ENCODE measurements around the gene DVL1.
"Not testable (repeated sequence)": the region's sequence is repeated elsewhere in the genome, so short reads cannot be mapped to it uniquely, and the experiment has no call there.

Gene DVL1

GRCh38 chr1:1373051-1373814 lies 24.0 kb upstream of the DVL1 start:
- no peak for DNase-seq (ENCODE audit: low read depth)

- DNase-seq (ENCODE audit: low read depth): peak; percentile 63
These were observed 22.8 kb upstream of the DVL1 start for GRCh38 chr1:1371746-1372711.

DNA sequence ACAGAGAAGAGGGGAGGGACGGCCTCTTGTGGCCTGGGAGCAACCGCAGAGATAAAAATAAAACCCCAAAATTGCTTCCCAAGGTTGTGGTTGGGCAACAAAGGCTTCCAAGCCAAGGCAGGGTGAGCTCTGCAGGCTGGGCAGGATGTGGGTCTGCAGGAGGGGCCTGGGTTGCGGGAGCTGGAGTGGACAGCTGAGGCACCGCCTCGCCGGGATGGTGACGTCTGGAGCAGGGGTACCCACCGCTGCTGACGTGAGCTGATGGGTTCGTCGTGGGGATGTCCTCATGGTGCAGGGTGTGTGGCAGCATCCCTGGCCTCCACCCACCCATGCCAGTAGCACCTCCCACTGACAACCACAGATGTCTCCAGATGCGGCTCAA lies 22.1 kb upstream of the DVL1 start:
- DNase-seq (ENCODE audit: low read depth): no peak

GRCh38 chr1:1370771-1371300 lies 21.6 kb upstream of the DVL1 start:
- DNase-seq (ENCODE audit: low read depth): no peak

GRCh38 chr1:1370094-1370493 lies 20.9 kb upstream of the DVL1 start:
- not testable (repeated sequence) for DNase-seq (ENCODE audit: low read depth)

GRCh38 chr1:1367315-1367714 lies 18.1 kb upstream of the DVL1 start:
- no peak for DNase-seq (ENCODE audit: low read depth)

DNA sequence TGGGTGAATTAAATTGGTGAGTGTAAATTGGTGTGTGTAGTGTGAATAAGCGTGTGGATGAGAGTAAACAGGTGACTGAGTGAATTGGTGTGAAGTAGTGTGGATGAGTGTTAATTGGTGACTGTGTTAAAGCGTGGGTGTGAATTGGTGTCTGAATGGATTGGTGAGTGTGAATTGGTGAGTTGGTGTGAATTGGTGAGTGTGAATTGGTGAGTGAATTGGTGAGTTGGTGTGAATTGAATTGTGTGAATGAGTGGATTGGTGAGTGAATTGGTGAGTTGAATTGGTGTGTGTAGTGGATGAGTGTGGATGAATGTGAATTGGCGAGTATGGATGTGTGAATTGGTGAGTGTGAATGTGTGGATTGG lies 17.5 kb upstream of the DVL1 start:
- DNase-seq (ENCODE audit: low read depth): no peak

DNA sequence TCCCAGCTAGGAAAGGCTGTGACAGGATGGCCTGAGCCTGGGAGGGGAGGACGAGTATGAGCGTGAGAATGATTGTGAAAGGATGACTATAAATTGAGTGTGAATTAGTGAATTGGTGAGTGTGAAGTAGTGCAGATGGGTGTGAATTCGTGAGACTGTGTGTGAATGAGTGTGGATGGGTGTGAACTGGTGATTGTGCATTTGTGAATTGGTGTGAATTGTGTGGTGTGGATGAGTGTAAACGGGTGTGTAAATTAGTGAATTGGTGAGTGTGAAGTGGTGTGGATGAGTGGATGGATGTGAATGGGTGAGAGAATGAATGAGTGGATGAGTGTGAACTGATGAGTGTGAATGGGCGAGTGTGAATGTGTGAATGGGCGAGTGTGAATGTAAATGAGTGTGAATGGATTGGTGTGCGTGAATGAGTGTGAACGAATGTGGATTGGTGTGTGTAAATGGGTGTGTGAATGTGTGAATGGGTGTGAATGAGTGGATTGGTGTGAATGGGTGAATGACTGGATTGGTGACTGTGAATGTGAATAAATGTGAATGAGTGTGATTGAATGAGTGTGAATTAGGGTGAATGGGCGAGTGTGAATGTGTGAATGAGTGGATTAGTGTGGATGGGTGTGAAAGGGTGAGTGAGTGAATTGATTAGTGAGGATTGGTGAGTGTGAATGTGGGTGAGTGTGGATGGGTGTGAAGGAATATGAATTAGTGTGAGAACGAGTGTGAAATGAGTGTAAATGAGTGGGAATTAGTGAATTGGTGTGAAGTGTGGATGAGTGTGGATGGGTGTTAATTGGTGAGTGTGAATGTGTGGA lies 16.9 kb upstream of the DVL1 start:
- DNase-seq (ENCODE audit: low read depth): no peak

DNA sequence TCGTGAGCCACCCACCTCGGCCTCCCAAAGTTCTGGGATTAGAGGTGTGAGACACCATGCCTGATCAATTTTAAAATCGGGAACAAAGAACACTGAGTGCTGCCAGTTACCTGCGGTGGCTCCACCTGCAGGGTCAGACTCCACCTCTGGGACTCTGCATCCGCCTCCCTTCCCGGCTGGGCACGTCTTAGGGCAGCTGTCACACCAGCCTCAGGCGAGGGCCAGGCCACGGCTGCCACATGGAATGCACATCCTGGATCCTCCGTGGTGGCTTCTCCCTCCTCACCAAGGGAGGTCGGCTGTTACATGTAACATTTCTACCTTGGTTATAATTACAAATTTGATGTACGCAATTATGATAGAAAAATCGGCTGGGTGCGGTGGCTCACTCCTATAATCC lies 15.0 kb upstream of the DVL1 start:
- no peak for DNase-seq (ENCODE audit: low read depth)

DNA sequence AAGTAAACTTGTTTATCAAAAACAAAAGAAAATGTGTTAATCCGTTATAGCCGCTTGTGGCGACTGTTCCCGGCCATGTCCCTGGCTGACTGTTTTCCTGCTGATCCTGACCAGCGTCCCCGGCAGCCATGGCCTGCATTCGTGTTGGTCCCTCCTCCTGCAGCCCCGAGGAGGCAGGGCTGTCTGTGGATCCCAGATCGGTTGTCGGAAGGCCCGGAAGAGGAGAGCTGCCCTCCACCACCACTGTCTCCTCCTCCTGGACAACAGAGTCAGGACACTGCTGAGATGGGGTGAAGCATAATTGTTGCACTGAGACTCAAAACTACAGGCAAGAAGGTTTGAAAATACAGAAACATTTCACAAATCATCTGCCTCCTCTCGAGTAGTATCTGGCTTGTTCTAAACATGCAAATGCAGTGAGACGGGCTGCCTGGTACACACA lies 12.8 kb upstream of the DVL1 start:
- peak; percentile 88 for DNase-seq (ENCODE audit: low read depth)

DNA sequence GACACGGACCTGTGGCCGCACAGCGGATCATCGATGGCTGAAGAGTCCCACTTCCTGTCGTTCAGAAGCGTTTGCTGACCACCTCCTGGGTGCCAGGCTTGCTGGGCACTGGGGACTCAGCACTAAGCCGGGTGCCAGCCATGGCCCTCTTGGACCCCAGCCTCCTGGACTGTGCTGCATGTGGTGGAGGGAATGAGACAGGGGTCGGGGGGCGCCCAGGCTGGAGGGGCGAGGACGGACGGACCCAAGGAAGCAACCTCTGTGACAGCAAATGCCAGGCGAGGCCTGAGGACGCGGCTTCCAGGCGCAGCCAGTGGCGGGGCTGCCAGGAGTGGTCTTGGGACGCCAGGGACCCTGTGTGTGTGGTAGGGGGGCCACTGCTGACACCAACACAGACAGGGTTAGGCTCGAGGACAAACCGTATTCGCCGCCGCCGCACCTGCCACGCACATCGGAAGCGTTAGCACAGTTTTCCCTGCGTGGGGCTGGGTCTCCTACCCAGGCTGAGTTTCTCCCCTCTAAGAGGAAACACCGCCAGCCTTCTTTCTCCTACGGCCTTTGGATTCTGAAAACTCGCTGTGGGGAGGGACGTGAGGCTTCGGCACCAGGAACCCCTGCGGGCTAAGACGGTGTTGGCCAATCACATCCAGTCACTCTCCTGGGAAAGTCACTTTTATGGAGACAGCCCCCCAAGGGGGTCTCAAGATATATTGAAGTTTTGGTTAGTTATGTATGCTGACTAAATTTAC lies 12.2 kb upstream of the DVL1 start:
- no peak for DNase-seq (ENCODE audit: low read depth)

- DNase-seq (ENCODE audit: low read depth): peak; percentile 96
These were observed 11.4 kb upstream of the DVL1 start for GRCh38 chr1:1360506-1361169.

DNA sequence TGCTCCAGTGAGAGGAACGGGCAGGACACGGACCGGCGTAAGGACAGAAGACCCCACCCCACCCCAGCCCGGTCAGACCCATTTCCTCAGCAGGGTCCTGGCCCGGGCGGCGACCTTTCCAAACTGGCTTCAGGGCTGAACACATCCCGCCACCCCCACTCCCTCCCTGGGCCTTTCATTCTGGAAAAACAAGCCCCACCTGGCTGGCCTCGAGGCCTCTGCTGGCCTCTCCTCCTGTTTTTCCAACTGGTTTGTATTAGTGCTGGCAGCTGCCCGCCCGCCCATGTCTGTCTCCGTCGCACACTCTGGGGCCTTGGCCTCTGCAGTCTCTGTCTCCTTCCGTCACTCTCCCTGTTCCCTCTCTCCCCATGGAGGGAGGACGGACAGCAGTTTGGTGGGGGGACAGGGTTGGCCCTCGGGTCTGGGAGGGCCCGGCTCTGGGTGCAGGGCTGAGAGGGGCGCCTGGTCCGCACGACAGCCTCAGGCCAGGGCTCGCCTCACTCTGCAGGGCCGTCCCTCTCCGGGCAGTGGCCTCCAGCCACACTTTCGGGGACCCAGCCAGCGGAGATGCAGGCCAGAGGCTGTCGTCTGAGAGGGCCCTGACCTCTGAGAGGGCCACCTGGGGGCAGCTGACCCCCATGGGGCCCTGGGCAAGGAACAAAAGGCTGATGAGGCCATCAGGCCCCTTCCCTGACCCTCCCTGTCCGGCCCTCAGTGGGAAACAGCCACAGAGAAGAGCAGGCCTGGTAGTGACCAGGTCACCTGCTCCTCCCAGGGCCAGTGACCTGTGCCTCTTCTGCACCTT lies 10.6 kb upstream of the DVL1 start:
- DNase-seq (ENCODE audit: low read depth): peak; percentile 50

DNA sequence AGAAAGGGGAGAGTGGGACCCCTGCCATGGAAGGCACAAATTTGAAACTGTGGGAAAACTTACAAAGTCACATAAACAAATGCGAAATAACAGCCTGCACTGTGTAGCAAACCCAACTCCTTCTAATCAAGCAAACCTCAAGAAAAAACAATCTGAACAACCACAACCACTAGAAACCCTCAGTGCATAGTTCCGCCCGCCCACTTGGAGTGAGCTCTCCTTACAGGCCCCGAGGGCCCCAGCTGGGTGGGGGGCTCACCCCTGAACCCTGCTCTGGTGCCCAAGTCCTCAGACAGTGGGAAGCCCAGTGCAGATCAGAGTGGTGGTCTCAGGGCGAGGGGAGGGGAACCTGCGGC lies 10.1 kb upstream of the DVL1 start:
- peak; percentile 57 for DNase-seq (ENCODE audit: low read depth)

GRCh38 chr1:1358433-1359271 lies 9.4 kb upstream of the DVL1 start, which contains the start of gene MXRA8:
Gene MXRA8 (minus strand): TSS chr1:1358555. CDS start chr1:1358504, 51 bp downstream.
- peak; percentile 78 for DNase-seq (ENCODE audit: low read depth)

GRCh38 chr1:1357871-1358432 lies 8.7 kb upstream of the DVL1 start:
- peak; percentile 62 for DNase-seq (ENCODE audit: low read depth)

- DNase-seq (ENCODE audit: low read depth): peak; percentile 56
These were observed 7.7 kb upstream of the DVL1 start for GRCh38 chr1:1356796-1357401.

DNA sequence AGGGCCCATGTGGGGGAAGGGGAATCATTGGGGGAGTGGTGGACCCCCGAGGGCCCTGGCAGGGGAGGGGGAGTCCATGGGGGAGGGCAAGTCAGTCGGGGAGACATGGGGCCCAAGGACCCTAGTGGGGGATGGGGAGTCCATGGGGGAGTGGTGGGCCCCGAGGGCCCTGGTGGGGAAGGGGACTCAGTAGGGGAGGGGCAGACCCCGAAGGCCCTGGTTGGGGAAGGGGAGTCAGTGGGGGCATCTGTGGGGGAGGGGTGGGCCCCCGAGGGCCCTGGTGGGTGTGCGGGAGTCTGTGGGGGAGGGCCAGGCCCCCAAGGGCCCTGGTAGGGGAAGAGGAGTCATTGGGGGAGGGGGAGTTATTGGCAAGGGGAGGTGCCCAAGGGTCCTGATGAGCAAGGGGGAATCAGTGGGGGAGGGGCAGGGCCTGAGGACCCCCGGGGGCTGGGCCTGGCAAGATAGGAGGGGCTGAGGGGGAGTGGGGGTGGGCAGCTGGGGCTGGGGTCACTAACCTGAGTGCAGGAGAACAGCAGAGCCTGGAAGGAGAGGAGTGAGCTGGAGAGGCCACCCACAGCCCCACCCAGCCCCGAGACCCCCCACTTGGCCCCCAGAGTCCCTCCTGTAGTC lies 7.1 kb upstream of the DVL1 start:
- no peak for DNase-seq (ENCODE audit: low read depth)
